ENCODE measurements around the gene CREB3. TPM values are rescaled to one million over a fixed set of nuclear protein-coding genes. Genes with fewer than 3 reads are reported as not detected.

The CREB3 gene
- total RNA-seq, 2 experiments from 2014 or later: 13.7 to 15.4 TPM

DNA sequence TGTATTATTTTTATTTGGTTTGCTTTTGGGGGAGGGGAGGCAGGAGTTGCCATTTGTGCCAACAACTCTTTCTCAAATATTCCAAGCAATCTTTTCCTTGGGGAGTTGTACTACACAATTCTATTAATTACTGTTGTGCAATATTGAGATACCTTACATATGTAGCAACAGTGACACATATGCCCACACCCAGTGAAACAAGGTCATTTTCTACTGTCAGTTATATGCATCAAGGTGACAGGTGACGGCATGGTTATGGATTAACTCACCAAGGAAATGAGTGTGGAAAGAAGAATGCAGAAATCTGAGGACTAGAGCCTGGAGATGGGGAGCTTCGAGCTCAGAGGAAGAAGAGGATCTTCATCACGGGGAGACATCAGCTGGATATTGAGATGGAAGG, 39.5 kb downstream of the CREB3 start:
- H3K4me1 Mint-ChIP-seq (ENCODE audit: low read depth): peaks cover 12% of the 10 kb centered on the region
- no peak overlapping the region for H3K4me3 ChIP-seq (ENCODE audit: low read length)
- H3K27ac ChIP-seq (ENCODE audit: low read depth in 1 of 2, low read length in 2 of 2): no peak overlapping the region
- no peaks in the 10 kb centered on the region for H3K9me3 Mint-ChIP-seq
- ChIA-PET POLR2A (no interaction called here), CTCF (interaction anchor here (0.9 kb wide), 1 partner anchor 18 kb away, joined by 4 read pairs; no protein-coding TSS in a partner anchor)
- no peaks in the 10 kb centered on the region for H3K27me3 Mint-ChIP-seq
- DNase-seq: no peak
- peaks cover 13% of the 10 kb centered on the region for H3K36me3 ChIP-seq (ENCODE audit: insufficient read depth, low read length)
- intact Hi-C loops (cut with DNase I, micrococcal nuclease): no loop called here
- peaks cover 4% of the 10 kb centered on the region for H3K4me1 ChIP-seq (ENCODE audit: insufficient read depth, low read length)
- no peak for ATAC-seq (ENCODE audit: poor library complexity)
- TF ChIP-seq, protein P1, sequence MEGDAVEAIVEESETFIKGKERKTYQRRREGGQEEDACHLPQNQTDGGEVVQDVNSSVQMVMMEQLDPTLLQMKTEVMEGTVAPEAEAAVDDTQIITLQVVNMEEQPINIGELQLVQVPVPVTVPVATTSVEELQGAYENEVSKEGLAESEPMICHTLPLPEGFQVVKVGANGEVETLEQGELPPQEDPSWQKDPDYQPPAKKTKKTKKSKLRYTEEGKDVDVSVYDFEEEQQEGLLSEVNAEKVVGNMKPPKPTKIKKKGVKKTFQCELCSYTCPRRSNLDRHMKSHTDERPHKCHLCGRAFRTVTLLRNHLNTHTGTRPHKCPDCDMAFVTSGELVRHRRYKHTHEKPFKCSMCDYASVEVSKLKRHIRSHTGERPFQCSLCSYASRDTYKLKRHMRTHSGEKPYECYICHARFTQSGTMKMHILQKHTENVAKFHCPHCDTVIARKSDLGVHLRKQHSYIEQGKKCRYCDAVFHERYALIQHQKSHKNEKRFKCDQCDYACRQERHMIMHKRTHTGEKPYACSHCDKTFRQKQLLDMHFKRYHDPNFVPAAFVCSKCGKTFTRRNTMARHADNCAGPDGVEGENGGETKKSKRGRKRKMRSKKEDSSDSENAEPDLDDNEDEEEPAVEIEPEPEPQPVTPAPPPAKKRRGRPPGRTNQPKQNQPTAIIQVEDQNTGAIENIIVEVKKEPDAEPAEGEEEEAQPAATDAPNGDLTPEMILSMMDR (IDR thresholded peaks at IDR 0.05): no peak
- no peak overlapping the region for H3K4me3 Mint-ChIP-seq
- H3K9me3 ChIP-seq (ENCODE audit: control insufficient read depth in 1 of 2, insufficient read depth in 1 of 2, low read length in 2 of 2): no peaks in the 10 kb centered on the region
- H3K27ac Mint-ChIP-seq: no peak overlapping the region
- H3K27me3 ChIP-seq (ENCODE audit: control insufficient read depth in 1 of 2, insufficient read depth in 2 of 2, low read length in 2 of 2): no peaks in the 10 kb centered on the region
- peaks cover 7% of the 10 kb centered on the region for H3K36me3 Mint-ChIP-seq (ENCODE audit: low read depth)

DNA sequence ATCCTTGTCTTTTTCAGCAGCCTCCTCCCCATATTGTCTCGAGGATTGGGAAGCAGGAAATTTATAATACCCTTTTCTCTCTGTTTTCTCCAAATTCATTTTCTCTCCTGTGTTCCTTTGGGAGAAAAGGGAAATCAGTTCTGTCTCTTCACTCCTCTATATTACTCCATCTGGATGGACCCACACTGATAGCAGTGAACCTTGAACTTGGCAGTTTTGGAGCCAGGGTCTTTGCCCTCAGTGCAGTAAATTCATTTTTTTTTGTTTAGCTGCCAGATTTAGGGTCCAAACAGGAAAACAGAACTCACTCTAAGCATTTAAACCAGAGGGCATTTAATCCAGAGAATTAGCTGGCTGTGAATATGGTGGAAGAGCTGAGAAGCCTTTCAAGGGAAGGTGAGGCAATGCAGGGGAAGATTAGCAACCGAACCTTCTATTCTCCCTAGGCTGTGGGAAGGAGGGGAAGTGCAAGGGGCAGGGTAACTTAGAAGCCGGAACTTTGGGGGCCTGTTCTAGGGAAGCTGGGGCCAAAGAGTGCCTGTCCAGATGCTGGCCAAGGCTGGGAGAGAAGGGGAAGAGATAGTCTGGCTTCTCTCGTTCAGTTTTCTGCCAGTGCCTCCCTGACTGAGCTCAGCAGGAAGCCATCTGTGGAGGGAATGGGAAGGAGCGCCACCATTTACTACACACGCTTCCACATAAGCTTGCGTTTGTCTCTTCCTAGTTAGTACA, 42.6 kb downstream of the CREB3 start:
- Mint-ChIP-seq H3K27ac (no peak overlapping the region), H3K27me3 (no peaks in the 10 kb centered on the region), H3K36me3 (ENCODE audit: low read depth) (peaks cover 10% of the 10 kb centered on the region), H3K4me3 (no peak overlapping the region), H3K9me3 (no peaks in the 10 kb centered on the region), H3K4me1 (ENCODE audit: low read depth) (no peaks in the 10 kb centered on the region)
- Histone ChIP-seq H3K27ac (ENCODE audit: low read depth in 1 of 2, low read length in 2 of 2) (no peak overlapping the region), H3K4me3 (ENCODE audit: low read length) (no peak overlapping the region), H3K9me3 (ENCODE audit: control insufficient read depth in 1 of 2, insufficient read depth in 1 of 2, low read length in 2 of 2) (no peaks in the 10 kb centered on the region), H3K4me1 (ENCODE audit: insufficient read depth, low read length) (no peaks in the 10 kb centered on the region), H3K27me3 (ENCODE audit: control insufficient read depth in 1 of 2, insufficient read depth in 2 of 2, low read length in 2 of 2) (no peaks in the 10 kb centered on the region), H3K36me3 (ENCODE audit: insufficient read depth, low read length) (peaks cover 9% of the 10 kb centered on the region)
- CTCF ChIA-PET: interaction anchor here (1.6 kb wide), 1 partner anchor 107 kb away, joined by 5 read pairs; no protein-coding TSS in a partner anchor
- DNase-seq (no peak), ATAC-seq (ENCODE audit: poor library complexity) (no peak)
- POLR2A ChIA-PET: interaction anchor here (1.0 kb wide), 1 partner anchor 19 kb away, joined by 3 read pairs; no protein-coding TSS in a partner anchor
- intact Hi-C loops (cut with DNase I, micrococcal nuclease): no loop called here
- TF ChIP-seq, protein P1 (IDR thresholded peaks at IDR 0.05): no peak

DNA sequence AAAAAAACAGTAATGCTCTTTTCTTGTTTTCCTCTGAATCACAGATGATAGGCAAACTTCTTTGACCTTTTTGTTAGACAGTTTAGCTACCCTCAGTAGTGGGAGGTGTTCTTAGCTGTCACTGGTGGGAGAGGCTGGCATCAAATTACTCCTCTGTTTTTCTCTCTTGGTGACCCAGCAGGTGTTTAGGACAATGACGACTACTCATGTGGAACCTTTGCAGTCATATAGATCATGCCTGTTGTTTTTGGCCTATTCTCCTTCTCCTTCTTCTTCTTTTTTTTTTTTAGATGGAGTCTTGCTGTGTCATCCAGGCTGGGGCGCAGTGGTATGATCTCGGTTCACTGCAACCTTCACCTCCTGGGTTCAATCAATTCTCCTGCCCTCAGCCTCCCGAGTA, 43.6 kb downstream of the CREB3 start:
- H3K4me1 Mint-ChIP-seq (ENCODE audit: low read depth): no peaks in the 10 kb centered on the region
- H3K4me3 ChIP-seq (ENCODE audit: low read length): no peak overlapping the region
- intact Hi-C loops (cut with DNase I, micrococcal nuclease): no loop called here
- H3K27ac ChIP-seq (ENCODE audit: low read depth in 1 of 2, low read length in 2 of 2): no peak overlapping the region
- peaks cover 20% of the 10 kb centered on the region for H3K36me3 Mint-ChIP-seq (ENCODE audit: low read depth)
- DNase-seq (no peak), ATAC-seq (ENCODE audit: poor library complexity) (no peak)
- TF ChIP-seq, protein P1 (IDR thresholded peaks at IDR 0.05): no peak
- ChIA-PET POLR2A (no interaction called here), CTCF (interaction anchor here (1.6 kb wide), 1 partner anchor 106 kb away, joined by 5 read pairs; no protein-coding TSS in a partner anchor)
- no peak overlapping the region for H3K27ac Mint-ChIP-seq
- no peaks in the 10 kb centered on the region for H3K9me3 ChIP-seq (ENCODE audit: control insufficient read depth in 1 of 2, insufficient read depth in 1 of 2, low read length in 2 of 2)
- H3K9me3 Mint-ChIP-seq: no peaks in the 10 kb centered on the region
- H3K27me3 Mint-ChIP-seq: no peaks in the 10 kb centered on the region
- H3K4me1 ChIP-seq (ENCODE audit: insufficient read depth, low read length): no peaks in the 10 kb centered on the region
- peaks cover 11% of the 10 kb centered on the region for H3K36me3 ChIP-seq (ENCODE audit: insufficient read depth, low read length)
- no peak overlapping the region for H3K4me3 Mint-ChIP-seq
- no peaks in the 10 kb centered on the region for H3K27me3 ChIP-seq (ENCODE audit: control insufficient read depth in 1 of 2, insufficient read depth in 2 of 2, low read length in 2 of 2)
